GM21526 (cell line): ENCODE results near the gene ALX3.

Experiments used
- ATAC-seq: cut with Tn5 transposase; IDR thresholded peaks from one replicate; pipeline ENCODE4 v1.9.1; 2021; ENCODE audit warnings: moderate library complexity; ENCODE audit not compliant: unreplicated experiment, low FRiP score

The ALX3 gene

DNA sequence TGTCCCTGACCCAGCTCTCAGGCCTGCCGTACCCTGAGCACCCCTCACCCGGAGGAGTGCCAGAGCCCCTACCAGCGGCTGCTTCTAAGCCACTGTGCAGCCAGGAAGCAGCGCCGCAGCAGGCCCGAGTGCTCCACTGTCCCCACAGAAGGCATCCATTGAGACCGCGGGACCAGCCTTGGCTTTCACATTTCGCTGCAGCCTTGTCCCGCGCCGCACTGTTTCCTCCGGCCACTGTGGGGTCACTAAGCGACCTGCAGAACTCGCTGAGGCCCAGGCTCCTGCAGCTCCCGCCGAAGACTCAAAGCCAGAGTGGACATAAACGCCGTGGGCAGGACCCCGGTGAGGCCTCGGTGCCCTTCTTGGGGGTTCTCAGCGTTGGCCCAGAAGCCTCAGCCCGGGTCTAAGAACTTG lies 3.0 kb downstream of the ALX3 start:
- ATAC-seq: no peak

DNA sequence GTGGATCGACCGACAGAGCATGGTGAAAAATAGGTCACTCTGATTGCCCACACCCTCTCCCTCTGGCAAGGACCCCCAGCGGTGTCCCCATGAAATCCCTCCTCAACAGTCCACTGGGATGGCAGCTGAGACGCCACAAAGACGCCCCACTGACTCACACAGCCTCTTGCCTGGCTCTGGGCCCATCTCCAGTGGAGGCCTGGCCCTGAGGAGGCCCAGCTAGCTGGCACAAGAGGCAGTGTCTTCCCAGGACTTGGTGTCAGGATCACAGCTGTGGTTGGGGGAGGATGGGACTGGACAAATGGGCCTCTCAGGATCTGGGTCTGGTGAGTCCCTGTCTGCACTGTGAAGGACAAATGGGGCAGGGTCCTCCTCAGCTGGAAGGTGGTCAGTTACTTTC lies 4.6 kb downstream of the ALX3 start:
- ATAC-seq: no peak

DNA sequence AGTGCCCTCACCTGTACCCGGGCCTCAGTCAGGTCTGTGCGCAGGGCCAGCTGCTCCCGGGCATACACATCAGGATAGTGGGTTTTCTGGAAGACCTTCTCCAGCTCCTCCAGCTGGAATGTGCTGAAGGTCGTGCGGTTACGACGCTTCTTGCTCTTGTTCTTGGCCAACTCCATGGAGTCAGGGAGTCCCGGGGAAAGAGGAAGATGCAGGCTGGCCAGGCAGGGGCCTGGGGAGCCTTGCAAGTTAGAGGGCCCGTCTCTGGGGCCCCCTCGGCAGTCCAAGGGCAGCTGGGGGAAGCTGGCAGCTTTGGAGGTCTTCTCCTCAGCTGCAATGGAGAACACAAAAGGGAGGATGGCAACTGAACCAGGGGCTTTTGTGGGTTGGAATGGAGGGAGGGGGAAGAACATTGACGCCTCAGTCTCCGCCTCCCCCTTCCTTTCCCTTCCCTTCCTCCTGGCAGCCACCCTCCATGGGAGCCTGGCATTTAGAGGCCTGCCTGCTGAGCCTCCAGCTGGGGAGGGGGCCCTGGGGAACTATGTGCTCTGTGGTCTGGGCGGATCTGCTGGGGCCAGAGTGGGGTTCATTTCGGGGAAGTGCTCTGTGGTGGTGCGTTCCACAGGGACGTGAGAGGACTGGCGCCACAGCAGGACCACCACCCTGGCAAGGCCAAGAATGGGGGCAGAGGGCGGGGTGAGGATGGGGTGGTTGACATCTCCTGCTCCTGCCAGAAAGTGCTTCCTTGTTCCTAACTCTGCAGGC lies 5.7 kb downstream of the ALX3 start:
- ATAC-seq: no peak

DNA sequence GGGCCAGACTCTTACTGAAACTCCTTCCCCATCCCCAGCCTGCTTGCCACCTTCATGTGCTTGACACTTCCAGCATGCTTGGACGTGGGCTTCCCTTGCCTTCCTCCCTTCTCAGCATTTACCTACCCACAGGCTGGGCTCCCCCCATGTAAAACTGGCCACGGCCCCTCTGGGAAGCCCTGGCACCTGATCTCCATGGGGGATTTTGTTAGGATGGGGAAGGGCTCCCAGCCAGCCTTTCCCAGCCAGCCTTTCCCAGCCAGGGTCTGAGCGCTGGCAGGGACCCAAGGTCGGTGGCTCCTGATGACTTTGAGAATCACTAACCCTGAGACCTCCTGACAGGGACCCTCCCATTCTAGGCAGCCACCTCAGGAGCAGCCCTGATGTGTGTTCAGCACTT lies 6.7 kb downstream of the ALX3 start:
- ATAC-seq: no peak

DNA sequence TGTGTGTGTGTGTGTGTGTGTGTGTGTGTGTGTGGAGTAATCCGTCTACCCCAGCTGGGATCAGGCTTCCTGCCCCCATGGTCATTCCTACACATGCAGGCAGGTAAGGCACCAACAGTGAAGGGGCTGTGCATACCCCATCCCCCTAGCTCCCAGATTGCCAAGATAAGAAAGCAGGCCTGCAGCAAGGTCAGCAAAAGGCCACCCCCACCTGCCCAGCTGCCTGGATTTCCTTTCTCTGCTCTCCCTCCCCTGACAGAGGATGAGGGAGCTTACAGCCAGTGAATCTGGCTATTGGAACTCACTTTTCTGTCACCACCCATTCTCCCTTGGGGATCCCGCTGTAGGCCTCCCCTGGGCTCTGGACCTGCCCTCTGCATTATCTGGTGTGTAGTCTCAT lies 7.9 kb downstream of the ALX3 start:
- no peak for ATAC-seq

DNA sequence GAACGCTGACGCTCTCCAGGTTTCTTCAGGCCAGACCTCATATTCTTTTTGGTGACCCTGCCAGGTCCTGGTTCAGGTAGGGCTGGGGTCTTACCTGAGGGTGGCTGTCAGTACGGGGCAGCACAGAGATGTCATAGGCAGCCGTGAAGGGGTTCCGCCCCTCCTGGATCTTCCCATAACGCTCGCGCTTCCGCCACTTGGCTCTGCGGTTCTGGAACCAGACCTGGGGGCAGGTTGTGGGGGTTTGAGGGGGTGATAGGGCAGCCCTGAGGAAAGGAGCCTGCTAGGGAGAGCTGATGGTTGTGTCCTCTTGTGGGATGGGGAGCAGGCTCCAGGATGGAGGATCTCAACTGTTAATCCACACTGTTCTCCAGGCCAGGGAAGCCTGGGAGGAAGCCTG lies 9.1 kb downstream of the ALX3 start:
- ATAC-seq: no peak

DNA sequence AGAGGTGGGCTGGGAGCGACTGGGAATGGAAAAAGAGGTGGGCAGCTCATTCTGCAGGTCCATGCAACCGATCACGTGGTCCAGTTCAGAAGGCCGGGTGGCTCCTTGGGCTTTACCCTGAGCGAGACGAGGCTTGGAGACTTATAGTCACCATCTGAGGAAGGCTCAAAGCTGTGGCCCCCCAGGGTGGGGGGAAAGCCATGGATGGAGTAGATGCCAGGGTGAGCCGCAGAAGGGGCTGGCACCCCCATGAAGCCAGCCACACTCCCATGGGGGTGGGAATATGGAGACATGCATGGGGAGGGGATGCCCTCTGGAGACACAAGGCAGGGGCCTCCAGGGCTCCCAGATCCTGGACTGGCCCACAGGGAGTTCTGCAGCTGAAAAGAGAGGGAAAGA lies 9.8 kb downstream of the ALX3 start:
- no peak for ATAC-seq

DNA sequence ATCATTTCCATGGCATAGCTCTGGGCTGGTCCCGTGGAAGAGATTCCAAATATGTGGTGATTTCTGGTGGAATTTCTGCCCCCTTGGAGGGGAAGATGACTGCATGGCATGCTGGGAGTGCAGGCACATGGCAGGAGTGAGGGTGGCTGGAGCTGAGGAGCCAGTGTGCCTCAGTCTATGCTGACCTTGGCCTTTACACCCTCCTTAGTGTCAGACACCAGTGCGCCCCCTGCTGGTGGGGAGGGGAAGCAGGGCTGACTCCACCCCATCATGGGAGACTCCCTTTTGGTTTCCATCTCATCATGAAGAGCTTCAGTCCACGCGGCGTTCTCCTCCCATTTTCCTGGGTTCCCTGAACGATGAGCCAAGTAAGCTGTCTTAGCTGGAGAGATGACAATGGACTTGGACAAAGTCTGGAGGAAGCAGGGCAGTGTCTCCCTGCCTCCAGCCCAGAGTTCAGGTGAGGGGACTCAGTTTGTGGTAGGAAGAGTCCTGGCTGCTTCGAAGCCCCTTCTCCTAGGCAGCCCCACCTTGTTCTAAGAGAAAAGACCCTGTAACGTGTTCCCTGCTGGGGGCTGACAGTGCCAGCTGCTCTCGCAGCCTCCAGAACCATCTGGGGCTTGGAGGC lies 10.3 kb downstream of the ALX3 start:
- ATAC-seq: no peak

DNA sequence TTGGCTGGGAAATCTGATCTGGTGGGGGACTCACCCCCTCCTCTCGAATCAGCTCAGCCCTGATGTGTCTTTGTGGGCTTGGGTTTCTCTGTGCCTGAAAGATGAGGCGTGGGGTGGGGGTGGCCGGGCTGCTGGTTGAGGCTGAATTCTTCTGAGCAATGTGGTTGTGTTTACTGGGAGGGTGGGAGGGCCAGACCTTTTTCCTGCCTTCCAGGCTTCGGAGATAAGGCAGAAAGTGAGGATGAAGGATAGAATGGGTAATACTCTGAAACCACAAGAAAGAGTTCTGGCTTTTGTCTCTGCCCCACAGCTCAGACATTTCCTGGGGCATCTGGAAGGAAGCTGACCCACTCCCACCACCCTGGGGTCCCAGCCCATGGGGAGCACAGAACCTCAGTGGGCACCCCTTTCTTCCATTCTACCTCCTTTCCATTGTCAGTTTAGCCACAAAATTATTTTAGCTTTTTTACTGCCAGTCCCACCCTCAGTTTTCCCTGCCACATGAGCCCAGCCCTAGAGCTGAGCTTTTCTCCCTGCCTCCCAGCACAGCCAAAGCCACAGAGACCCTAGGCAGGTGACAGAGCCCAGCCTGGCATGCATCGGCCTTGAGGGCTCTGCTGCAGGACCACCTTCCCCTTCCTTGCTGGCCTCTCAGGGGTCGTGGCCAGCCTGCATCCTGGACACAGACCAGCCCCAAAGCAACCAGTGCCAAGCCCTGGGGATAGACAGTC lies 11.2 kb downstream of the ALX3 start:
- no peak for ATAC-seq

DNA sequence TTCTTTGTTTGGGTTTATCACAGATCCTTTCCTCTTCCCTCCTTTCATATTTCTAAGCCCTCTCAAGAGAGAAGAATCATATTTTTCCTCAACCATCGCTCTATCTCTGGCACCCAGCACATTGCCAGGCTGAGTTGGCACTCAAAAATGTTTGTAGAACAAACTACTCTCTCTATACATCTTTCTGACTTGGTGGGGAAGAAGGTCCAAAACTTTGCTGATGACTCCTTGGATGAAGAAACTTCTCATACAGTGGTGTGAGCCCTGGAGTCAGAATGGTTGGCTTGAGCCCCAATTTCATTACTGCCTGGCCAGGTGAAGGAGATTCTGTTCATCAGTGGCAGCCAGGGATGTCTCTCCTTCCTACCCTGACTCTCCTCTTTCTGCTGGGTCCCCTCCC lies 11.9 kb downstream of the ALX3 start:
- no peak for ATAC-seq

DNA sequence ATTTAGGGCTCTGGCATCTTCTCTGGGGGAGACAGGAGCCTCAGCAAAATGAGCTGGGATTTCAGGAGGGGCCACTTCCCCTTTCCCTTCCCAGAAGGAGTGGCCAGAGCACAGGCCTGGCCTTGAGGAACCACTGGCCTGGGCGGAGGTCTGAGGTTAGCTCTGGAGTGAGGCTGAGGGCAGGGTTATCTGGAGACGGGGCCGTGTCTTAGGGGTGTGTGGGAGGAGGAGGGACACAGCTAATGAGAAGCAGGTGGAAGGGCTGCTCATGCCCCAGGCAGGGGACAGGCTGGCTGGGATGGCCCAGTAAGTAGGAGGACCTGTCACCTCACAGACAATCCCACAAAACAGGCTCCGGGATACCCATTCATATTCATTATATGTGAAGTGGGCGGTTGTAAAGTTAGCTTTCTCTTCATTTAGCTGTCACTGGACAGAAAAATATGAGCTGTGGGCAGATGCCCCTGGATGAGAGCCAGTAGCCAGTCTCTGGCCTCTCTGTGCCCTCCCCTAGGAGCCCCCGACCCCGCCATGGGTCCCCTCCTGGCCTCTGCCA lies 12.4 kb downstream of the ALX3 start:
- ATAC-seq: no peak

DNA sequence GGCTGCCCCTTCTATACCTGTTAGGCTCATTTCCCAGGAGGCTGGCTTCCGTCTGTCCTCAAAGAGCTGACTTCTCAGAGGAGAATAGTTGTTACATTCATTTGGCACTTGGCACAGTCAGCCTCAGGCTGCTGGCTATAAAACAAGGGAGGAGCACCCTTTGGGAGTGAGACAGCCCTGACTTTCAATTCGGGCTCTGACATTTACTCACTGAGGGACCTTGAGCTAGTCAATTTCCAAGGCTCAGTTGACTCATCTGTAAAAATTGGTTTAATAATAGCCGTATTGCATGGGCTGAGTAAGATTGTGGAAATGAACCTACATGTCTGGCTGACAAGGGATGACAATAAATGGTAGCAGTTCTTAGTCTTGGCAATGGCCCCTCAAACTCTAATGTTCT lies 13.7 kb downstream of the ALX3 start:
- ATAC-seq: no peak

DNA sequence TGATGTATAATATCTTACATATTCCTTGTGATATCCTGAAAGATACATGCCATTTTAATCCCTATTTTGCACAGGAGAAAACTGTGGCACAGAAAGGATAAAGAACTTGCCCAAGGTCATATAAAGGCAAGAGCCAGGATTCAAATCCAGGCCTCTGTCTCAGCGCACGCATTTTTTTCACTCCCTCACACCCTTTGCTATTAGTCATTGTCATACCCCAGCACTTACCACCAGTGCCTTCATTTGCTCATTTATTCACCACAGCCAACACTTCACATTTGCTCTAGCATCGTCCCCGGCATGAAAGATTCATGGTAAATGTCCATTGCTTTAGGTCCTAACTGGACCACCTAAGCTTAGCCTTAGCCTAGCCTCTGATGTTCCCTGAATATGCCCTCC lies 14.2 kb downstream of the ALX3 start:
- no peak for ATAC-seq

DNA sequence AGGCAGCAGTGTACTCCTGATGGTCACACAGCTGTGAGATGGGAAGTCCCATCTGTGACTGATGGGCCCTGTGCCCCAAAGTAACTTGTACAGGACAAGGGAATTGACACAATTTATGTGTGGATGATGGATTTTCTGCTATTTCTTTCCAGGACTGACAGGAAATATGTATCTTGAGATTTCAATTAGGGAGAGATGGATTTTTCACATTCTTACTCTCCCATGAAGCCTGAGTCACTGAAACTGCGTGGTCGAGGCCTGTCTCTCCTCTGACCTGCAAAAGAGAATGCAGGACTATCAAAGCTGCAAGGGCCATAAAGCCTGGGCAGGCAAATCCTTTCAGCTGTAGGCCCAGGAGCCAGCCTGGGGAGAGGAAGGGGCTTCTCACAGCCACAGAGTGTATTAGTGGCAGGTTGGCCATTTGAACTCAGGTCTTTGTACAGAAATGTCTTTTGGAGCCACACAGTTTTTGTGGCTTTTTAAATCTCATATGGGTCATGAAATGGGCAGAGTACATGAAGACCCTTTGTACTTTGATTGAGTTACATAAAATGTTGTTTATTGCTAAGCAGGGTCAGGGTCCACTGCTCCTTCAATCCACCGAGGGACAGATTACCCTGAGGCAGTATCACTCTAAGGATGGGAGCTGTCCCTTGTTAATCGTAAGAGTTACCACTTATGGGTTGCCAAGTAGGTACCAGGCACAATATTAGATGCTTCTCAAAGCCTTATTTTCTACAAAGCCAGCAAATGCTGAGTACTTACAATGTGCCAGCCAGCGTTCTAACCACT lies 14.8 kb downstream of the ALX3 start:
- no peak for ATAC-seq

DNA sequence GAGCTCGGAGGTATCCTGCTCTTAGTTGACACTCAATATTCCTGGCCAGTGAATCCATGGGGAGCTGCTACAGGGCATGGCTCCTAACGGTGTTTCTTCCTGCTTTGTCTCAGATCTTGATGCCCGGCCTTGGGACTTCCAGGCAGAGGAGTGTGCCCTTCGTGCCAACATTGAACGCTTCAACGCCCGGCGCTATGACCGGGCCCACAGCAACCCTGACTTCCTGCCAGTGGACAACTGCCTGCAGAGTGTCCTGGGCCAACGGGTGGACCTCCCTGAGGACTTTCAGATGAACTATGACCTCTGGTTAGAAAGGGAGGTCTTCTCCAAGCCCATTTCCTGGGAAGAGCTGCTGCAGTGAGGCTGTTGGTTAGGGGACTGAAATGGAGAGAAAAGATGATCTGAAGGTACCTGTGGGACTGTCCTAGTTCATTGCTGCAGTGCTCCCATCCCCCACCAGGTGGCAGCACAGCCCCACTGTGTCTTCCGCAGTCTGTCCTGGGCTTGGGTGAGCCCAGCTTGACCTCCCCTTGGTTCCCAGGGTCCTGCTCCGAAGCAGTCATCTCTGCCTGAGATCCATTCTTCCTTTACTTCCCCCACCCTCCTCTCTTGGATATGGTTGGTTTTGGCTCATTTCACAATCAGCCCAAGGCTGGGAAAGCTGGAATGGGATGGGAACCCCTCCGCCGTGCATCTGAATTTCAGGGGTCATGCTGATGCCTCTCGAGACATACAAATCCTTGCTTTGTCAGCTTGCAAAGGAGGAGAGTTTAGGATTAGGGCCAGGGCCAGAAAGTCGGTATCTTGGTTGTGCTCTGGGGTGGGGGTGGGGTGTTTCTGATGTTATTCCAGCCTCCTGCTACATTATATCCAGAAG lies 16.7 kb downstream of the ALX3 start:
- ATAC-seq: no peak

DNA sequence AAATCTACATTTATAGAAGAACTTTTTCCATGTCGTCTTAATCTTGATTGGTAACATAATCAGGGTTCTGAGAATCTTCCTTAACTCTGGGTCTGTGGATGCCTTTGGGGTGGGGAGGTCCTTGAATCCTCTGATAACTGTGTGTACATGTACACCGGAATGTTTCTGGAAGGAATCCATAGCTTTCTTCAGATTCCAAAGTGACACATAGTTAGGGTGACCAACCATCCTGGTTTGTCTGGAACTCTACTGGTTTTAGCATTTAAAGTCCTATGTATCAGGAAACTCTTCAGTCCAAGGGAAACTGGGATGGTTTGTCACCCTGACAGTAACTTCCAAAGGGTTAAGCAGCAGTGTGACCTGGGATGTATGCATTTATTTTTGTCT lies 19.2 kb downstream of the ALX3 start:
- no peak for ATAC-seq

DNA sequence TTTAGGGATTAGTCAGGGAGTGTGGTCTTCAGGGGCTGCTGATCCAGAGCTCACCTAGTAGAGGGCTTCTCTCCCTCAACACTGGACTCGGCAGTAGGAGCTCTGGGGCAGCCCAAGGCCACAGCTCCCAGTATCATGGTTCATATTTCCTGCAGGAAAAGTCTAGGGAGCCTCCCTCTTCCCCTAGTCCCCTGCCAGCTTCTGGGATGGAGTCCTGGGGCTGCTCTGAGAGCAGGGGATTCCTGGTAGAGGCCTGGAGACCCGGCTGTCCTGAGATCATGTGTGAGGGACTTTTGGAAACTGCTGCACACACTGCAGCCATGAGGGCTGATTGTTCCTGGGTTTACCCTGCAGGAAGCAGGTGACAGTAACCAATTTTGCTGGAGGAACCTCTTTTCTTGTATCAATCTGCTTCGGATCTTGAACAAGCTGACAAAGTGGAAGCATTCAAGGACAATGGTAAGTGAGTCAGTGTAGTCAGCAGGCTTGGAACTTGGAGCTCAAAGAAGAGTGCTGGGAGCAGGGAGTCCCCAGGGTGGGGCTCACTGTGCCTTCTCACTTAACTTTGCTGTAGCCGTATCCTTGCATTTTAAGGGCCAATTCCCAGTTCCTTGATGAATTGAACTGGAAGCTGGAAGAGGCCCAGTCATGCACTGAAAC lies 19.7 kb downstream of the ALX3 start:
- ATAC-seq: no peak

DNA sequence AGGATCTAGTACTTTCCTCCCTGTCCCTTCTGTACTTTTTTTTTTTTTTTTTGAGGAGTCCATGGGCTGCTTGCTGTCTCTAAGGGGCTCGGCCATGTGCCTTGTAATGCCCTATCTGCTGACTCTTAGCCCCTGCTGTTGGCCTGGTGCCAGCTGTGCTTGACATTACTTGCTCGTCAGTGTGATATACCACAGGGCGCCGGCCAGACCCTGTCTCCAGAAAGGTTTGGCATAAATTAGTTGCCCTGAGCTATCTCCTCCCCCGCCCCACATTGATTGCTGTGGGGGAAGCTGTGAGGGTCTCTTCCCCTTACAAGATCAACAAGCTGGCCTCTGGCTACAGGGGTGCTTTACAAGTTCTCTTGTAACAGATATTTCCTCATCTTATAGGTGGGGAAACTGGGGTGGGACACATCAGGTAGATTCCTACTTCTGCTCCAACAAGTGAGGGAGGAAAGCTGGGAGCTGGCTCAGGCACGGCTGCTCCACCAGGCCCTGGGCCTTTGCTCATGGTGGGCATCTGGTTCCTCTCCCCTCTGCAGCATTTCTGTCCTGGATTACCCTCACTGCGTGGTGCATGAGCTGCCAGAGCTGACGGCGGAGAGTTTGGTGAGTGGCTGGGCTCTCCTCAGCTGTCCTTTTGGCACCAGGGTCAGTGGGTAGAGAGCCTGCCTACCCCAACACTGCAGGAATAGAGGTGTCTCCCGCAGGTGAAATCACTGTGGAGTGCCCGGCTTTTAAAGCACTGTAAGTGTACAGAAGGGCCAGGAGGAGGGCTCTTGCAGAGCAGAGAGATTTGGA lies 20.5 kb downstream of the ALX3 start:
- ATAC-seq: no peak
